Erythroblast (primary cell): Measurements from ENCODE around the gene TSKS.

Experiments
- GATA1 ChIP-seq: IDR thresholded peaks from 2 replicates; pipeline ENCODE4 v1.6.1; 2011; ENCODE audit warnings: low read depth, mild to moderate bottlenecking, control low read depth, low read length, moderate library complexity
- POLR2A ChIP-seq: IDR thresholded peaks from 2 replicates; pipeline ENCODE4 v1.6.1; 2011; ENCODE audit warnings: mild to moderate bottlenecking, low read length

DNA sequence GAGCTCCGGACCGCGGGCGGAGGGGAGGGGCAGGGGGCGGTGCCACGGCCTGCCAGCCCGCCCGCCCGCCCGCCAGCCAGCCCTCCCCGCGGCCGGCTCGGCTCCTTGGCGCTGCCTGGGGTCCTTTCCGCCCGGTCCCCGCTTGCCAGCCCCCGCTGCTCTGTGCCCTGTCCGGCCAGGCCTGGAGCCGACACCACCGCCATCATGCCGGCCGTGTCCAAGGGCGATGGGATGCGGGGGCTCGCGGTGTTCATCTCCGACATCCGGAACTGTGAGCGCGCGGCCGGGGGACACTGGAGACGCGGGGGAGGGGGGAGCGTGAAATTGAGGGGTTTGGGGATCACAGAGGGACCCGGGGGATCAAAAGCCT, 3.8 kb upstream of the TSKS start, which contains the start of gene AP2A1:
- no peak for TF ChIP-seq POLR2A
- TF ChIP-seq GATA1: no peak
